ENCODE measurements around the gene SYDE2. TPM values are rescaled to one million over a fixed set of nuclear protein-coding genes. Genes with fewer than 3 reads are reported as not detected.

SYDE2 gene
- total RNA-seq, 1 donor from 2014 or later: 2.9 TPM

DNA sequence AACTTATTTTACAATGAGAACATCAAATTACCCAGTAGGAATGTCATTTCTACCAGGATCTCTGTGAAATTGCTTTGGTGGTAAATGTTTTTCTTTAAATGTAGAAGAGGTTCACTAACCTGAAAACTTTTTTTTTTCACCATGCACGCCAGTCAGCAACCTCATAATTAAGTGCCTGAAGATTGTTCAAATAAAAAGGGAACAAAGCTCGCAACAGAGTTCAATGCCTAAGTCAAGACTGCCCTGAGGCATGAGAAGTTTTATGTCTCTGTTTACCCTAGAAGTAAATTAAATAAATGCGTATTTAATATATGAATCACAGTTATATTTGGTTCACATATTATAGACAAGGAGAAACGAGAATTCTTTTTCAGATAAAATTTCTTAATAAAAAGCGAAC, 13.8 kb upstream of the SYDE2 start:
- DNase-seq (ENCODE audit: low read depth): no peak
- H3K4me3 ChIP-seq (ENCODE audit: low read depth, low read length): no peak overlapping the region
- TF ChIP-seq, protein P1, sequence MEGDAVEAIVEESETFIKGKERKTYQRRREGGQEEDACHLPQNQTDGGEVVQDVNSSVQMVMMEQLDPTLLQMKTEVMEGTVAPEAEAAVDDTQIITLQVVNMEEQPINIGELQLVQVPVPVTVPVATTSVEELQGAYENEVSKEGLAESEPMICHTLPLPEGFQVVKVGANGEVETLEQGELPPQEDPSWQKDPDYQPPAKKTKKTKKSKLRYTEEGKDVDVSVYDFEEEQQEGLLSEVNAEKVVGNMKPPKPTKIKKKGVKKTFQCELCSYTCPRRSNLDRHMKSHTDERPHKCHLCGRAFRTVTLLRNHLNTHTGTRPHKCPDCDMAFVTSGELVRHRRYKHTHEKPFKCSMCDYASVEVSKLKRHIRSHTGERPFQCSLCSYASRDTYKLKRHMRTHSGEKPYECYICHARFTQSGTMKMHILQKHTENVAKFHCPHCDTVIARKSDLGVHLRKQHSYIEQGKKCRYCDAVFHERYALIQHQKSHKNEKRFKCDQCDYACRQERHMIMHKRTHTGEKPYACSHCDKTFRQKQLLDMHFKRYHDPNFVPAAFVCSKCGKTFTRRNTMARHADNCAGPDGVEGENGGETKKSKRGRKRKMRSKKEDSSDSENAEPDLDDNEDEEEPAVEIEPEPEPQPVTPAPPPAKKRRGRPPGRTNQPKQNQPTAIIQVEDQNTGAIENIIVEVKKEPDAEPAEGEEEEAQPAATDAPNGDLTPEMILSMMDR (conservative IDR thresholded peaks at IDR 0.05; ENCODE audit: low read depth, low read length): no peak

DNA sequence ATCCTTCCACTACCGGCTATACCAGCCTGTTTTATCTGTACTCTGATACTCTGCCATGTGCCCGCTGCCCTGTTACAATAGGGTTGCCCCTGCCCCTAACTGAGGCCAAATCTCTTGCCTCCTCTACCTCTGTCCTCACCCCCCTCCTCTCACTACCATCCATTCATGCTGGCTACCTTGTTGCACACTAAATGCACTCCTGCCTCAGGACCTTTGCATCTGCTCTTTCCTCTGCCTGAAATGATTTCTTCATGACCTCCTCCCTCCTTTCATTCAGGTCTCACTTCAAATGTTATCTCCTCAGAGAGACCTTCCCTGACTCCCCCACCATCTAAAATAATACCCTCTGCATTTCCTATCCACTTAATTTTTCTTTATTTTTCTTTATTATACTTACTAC, 7.7 kb upstream of the SYDE2 start:
- TF ChIP-seq, protein P1 (conservative IDR thresholded peaks at IDR 0.05; ENCODE audit: low read depth, low read length): no peak
- no peak overlapping the region for H3K4me3 ChIP-seq (ENCODE audit: low read depth, low read length)
- no peak for DNase-seq (ENCODE audit: low read depth)

- no peak for DNase-seq (ENCODE audit: low read depth)
- TF ChIP-seq, protein P1 (conservative IDR thresholded peaks at IDR 0.05; ENCODE audit: low read depth, low read length): no peak
- no peak overlapping the region for H3K4me3 ChIP-seq (ENCODE audit: low read depth, low read length)
These were observed 2.9 kb upstream of the SYDE2 start for GRCh38 chr1:85203573-85204171.

DNA sequence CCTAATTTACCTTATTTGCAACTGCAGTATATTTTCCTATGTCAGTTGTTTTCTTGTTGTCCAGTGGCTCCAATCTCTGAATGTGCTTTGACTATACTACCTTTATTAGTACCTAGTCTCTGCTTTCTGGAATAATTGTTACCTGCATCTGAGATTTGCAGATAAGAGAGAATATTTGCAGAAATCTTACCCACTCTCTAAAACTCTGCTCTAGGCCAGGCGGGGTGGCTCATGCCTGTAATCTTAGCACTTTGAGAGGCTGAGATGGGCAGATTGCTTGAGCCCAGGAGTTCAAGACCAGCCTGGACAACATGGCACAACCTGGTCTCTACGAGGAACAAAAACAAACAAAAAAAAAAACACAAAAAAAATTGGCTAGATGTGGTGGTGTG, 2.0 kb upstream of the SYDE2 start:
- no peak for DNase-seq (ENCODE audit: low read depth)
- H3K4me3 ChIP-seq (ENCODE audit: low read depth, low read length): no peak overlapping the region
- TF ChIP-seq, protein P1 (conservative IDR thresholded peaks at IDR 0.05; ENCODE audit: low read depth, low read length): no peak

- TF ChIP-seq, protein P1 (conservative IDR thresholded peaks at IDR 0.05; ENCODE audit: low read depth, low read length): no peak
- DNase-seq (ENCODE audit: low read depth): no peak
- peak overlapping the region; percentile 86 for H3K4me3 ChIP-seq (ENCODE audit: low read depth, low read length)
These were observed 1.5 kb upstream of the SYDE2 start for GRCh38 chr1:85202092-85202863.

DNA sequence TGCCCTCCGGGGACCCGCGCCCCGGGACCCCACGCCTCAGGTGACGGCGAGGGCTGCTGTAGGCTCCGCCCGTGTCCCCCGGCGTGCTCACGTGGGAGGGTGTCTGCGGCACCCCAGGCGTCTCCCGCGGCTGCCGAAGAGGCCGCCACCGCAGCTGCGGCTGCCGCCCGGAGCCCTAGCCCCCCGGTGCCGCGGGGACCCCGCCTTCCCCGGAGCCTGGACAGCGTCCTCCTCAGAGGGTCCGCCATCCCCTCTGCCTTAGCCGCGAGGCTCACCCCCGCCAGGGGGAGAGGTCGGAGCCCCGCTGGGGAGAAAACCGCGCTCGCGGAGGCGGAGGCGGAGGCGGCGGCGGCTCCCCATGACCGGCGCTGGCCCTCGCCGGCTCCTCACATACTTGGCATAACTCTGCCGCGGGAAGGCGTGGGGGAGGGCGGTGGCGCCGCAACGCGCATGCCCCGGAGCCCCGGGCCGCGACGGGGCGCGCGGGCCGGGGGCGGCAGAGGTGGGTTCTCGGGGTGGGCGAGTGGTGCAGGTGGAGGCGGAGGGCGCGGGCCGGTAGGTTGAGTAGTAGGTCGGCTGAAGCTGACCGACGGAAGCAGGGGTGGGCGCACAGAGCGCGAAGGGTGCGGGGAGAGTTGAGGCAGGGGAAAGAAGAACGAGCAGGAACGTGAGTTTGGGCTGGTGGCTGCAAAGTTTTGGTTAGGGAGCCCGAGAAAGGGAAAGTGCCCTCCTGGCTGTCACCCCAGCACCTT, 700 bp upstream of the SYDE2 start:
- DNase-seq (ENCODE audit: low read depth): no peak
- H3K4me3 ChIP-seq (ENCODE audit: low read depth, low read length): peak overlapping the region; percentile 86
- TF ChIP-seq, protein P1 (conservative IDR thresholded peaks at IDR 0.05; ENCODE audit: low read depth, low read length): peak; percentile 15

All from epithelial cell of proximal tubule (primary cell).